ENCODE results near the gene CFAP20DC.

Gene CFAP20DC

GRCh38 chr3:59016930-59017616 is 32.8 kb downstream of the CFAP20DC start:
- ChIA-PET POLR2A (no interaction called here), CTCF (no interaction called here)
- TF ChIP-seq ZNF791 (tag by site-specific recombination; IDR thresholded peaks at IDR 0.05) (no peak), MYNN (tag by site-specific recombination; IDR thresholded peaks at IDR 0.05; ENCODE audit: borderline replicate concordance) (no peak), ZNF416 (tag by site-specific recombination; IDR thresholded peaks at IDR 0.05) (no peak), ZNF350 (tag by site-specific recombination; IDR thresholded peaks at IDR 0.05) (no peak), ZNF335 (tag by site-specific recombination; conservative IDR thresholded peaks at IDR 0.05) (no peak), ZNF585B (tag by site-specific recombination; IDR thresholded peaks at IDR 0.05) (no peak), ZNF132 (tag by site-specific recombination; IDR thresholded peaks at IDR 0.05; ENCODE audit: borderline replicate concordance) (no peak), ZNF580 (tag by site-specific recombination; IDR thresholded peaks at IDR 0.05) (no peak), ZNF266 (tag by site-specific recombination; IDR thresholded peaks at IDR 0.05; ENCODE audit: low read depth) (no peak), ZNF362 (tag by site-specific recombination; IDR thresholded peaks at IDR 0.05) (no peak), BCL11B (tag by site-specific recombination; IDR thresholded peaks at IDR 0.05; ENCODE audit: low read depth) (no peak), ZSCAN16 (tag by site-specific recombination; IDR thresholded peaks at IDR 0.05) (no peak), SALL2 (tag by site-specific recombination; IDR thresholded peaks at IDR 0.05; ENCODE audit: borderline replicate concordance) (no peak), ZBTB17 (tag by site-specific recombination; IDR thresholded peaks at IDR 0.05) (no peak)
- TF ChIP-seq, protein P1, sequence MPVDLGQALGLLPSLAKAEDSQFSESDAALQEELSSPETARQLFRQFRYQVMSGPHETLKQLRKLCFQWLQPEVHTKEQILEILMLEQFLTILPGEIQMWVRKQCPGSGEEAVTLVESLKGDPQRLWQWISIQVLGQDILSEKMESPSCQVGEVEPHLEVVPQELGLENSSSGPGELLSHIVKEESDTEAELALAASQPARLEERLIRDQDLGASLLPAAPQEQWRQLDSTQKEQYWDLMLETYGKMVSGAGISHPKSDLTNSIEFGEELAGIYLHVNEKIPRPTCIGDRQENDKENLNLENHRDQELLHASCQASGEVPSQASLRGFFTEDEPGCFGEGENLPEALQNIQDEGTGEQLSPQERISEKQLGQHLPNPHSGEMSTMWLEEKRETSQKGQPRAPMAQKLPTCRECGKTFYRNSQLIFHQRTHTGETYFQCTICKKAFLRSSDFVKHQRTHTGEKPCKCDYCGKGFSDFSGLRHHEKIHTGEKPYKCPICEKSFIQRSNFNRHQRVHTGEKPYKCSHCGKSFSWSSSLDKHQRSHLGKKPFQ (tag by site-specific recombination; IDR thresholded peaks at IDR 0.05): no peak
- TF ChIP-seq, protein P2, sequence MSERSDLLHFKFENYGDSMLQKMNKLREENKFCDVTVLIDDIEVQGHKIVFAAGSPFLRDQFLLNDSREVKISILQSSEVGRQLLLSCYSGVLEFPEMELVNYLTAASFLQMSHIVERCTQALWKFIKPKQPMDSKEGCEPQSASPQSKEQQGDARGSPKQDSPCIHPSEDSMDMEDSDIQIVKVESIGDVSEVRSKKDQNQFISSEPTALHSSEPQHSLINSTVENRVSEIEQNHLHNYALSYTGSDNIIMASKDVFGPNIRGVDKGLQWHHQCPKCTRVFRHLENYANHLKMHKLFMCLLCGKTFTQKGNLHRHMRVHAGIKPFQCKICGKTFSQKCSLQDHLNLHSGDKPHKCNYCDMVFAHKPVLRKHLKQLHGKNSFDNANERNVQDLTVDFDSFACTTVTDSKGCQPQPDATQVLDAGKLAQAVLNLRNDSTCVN (tag by site-specific recombination; optimal IDR thresholded peaks at IDR 0.05): no peak
- TF ChIP-seq, protein P3, sequence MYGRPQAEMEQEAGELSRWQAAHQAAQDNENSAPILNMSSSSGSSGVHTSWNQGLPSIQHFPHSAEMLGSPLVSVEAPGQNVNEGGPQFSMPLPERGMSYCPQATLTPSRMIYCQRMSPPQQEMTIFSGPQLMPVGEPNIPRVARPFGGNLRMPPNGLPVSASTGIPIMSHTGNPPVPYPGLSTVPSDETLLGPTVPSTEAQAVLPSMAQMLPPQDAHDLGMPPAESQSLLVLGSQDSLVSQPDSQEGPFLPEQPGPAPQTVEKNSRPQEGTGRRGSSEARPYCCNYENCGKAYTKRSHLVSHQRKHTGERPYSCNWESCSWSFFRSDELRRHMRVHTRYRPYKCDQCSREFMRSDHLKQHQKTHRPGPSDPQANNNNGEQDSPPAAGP (tag by site-specific recombination; IDR thresholded peaks at IDR 0.05): no peak
- TF ChIP-seq, protein P4, sequence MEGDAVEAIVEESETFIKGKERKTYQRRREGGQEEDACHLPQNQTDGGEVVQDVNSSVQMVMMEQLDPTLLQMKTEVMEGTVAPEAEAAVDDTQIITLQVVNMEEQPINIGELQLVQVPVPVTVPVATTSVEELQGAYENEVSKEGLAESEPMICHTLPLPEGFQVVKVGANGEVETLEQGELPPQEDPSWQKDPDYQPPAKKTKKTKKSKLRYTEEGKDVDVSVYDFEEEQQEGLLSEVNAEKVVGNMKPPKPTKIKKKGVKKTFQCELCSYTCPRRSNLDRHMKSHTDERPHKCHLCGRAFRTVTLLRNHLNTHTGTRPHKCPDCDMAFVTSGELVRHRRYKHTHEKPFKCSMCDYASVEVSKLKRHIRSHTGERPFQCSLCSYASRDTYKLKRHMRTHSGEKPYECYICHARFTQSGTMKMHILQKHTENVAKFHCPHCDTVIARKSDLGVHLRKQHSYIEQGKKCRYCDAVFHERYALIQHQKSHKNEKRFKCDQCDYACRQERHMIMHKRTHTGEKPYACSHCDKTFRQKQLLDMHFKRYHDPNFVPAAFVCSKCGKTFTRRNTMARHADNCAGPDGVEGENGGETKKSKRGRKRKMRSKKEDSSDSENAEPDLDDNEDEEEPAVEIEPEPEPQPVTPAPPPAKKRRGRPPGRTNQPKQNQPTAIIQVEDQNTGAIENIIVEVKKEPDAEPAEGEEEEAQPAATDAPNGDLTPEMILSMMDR (tag by site-specific recombination; IDR thresholded peaks at IDR 0.05): no peak
- Histone ChIP-seq H3K27ac (ENCODE audit: extremely low read depth, low read depth, low read length) (no peak overlapping the region), H3K9me3 (ENCODE audit: control insufficient read depth, insufficient read depth, low read depth, low read length) (no peaks in the 10 kb centered on the region), H3K4me3 (ENCODE audit: low read depth, low read length) (no peak overlapping the region), H3K36me3 (ENCODE audit: control insufficient read depth in 2 of 2, insufficient read depth in 1 of 2, low read length in 2 of 2) (no peaks in the 10 kb centered on the region), H3K4me1 (ENCODE audit: control insufficient read depth, insufficient read depth, low read length) (no peaks in the 10 kb centered on the region)

Measured in HEK293 (cell line).